A673 (cell line): ENCODE measurements around the gene VAV2. TPM values are rescaled to one million over a fixed set of nuclear protein-coding genes. Genes with fewer than 3 reads are reported as not detected.
A peak's percentile ranks its signal among the peaks of the same experiment; 100 is the strongest.

Experiments used
- BruUV-seq: library from RNA; stranded (reverse); fragments of 400-500 nt; replicated peaks from 2 replicates; lab custom pipeline; 2021; lab: Mats Ljungman, UMichigan
- CTCF ChIA-PET: fragments of 300-600 bp; sonication (Branson Sonifier 250); formaldehyde crosslinking; loops from one replicate; lab custom pipeline; 2022; ENCODE audit warnings: antibody characterized with exemption; lab: Charles Lee
- POLR2A ChIA-PET: fragments of 300-600 bp; sonication (Branson Sonifier 250); formaldehyde crosslinking; loops from one replicate; lab custom pipeline; 2022; ENCODE audit warnings: antibody characterized with exemption; ENCODE audit not compliant: low non-redundant PET; lab: Charles Lee
- DNase-seq: peaks from one replicate; pipeline ENCODE4 v3.0.0-alpha.2; 2015; ENCODE audit warnings: low spot score
- H3K27ac ChIP-seq: fragments of 200-600 bp; sonication (generic); 2 replicates; pipeline ENCODE4 v1.5.1; 2016; ENCODE audit warnings: mixed run types, low read depth, mild to moderate bottlenecking, mixed read lengths, antibody characterized with exemption, low read length; ENCODE audit not compliant: poor library complexity, severe bottlenecking
- H3K27me3 ChIP-seq: fragments of 200-600 bp; sonication (generic); replicated peaks from 2 replicates; pipeline ENCODE4 v1.6.1; 2017; ENCODE audit warnings: mixed run types, low read depth, mild to moderate bottlenecking, mixed read lengths, antibody characterized with exemption, low read length; ENCODE audit not compliant: insufficient read depth, poor library complexity
- H3K36me3 ChIP-seq: fragments of 200-600 bp; sonication (generic); 2 replicates; pipeline ENCODE4 v1.6.1; 2016; ENCODE audit warnings: mixed run types, mild to moderate bottlenecking, mixed read lengths, antibody characterized with exemption, low read length; ENCODE audit not compliant: insufficient read depth, poor library complexity, severe bottlenecking
- H3K4me1 ChIP-seq: fragments of 200-600 bp; sonication (generic); 2 replicates; pipeline ENCODE4 v1.6.1; 2017; ENCODE audit warnings: mixed run types, mild to moderate bottlenecking, mixed read lengths, antibody characterized with exemption, low read length; ENCODE audit not compliant: insufficient read depth, poor library complexity, severe bottlenecking
- H3K4me3 ChIP-seq: fragments of 200-600 bp; sonication (generic); 2 replicates; pipeline ENCODE4 v1.5.1; 2016; ENCODE audit warnings: low read depth, mixed run types, mild to moderate bottlenecking, mixed read lengths, low read length; ENCODE audit not compliant: poor library complexity, severe bottlenecking
- H3K9me3 ChIP-seq: fragments of 200-600 bp; sonication (generic); 2 replicates; pipeline ENCODE4 v1.6.1; 2016; ENCODE audit warnings: mixed run types, low read depth, mild to moderate bottlenecking, mixed read lengths, antibody characterized with exemption, low read length; ENCODE audit not compliant: poor library complexity, severe bottlenecking
- CTCF ChIP-seq: fragments of 300-800, 200-600 bp; sonication (generic); conservative IDR thresholded peaks from 2 replicates; pipeline ENCODE4 v1.5.1; 2017; ENCODE audit warnings: low read depth, mild to moderate bottlenecking, antibody characterized with exemption, low read length, moderate library complexity, mixed read lengths
- EZH2 ChIP-seq: fragments of 200-600 bp; sonication (generic); IDR thresholded peaks from 2 replicates; pipeline ENCODE4 v1.6.1; 2017; ENCODE audit warnings: borderline replicate concordance, low read depth, mild to moderate bottlenecking, mixed read lengths, antibody characterized with exemption, low read length; ENCODE audit not compliant: poor library complexity, severe bottlenecking
- intact Hi-C: fragments of 100-400 bp; cut with micrococcal nuclease; formaldehyde crosslinking; loops from one replicate; pipeline ENCODE4 v1.10.0; 2022; ENCODE audit not compliant: unreplicated experiment
- total RNA-seq: library from RNA; stranded (reverse); gene quantifications from 2 replicates; pipeline ENCODE4 v1.2.3, GENCODE V29; 2021

Gene VAV2
- total RNA-seq, 1 experiment from 2014 or later, result 16.4 TPM

GRCh38 chr9:133828338-133828997, 163.7 kb downstream of the VAV2 start:
- H3K9me3 ChIP-seq, result no peaks in the 10 kb centered on the region
- intact Hi-C loops, result no loop called here
- CTCF ChIA-PET, result no interaction called here
- H3K4me3 ChIP-seq, result no peak overlapping the region
- H3K4me1 ChIP-seq, result peaks cover 21% of the 10 kb centered on the region
- H3K27me3 ChIP-seq, result no peaks in the 10 kb centered on the region
- H3K36me3 ChIP-seq, result no peaks in the 10 kb centered on the region
- DNase-seq, result no peak
- POLR2A ChIA-PET, result interaction anchor here (0.6 kb wide), 1 partner anchor 67 kb away, joined by 7 read pairs; no protein-coding TSS in a partner anchor
- H3K27ac ChIP-seq, result no peak overlapping the region
- BruUV-seq, result no TSS peak
- no peak for TF ChIP-seq CTCF
- TF ChIP-seq EZH2, result no peak

GRCh38 chr9:133826289-133827085, 165.6 kb downstream of the VAV2 start:
- no peak overlapping the region for H3K4me3 ChIP-seq
- no peak for DNase-seq
- H3K27me3 ChIP-seq, result no peaks in the 10 kb centered on the region
- TF ChIP-seq CTCF (no peak), EZH2 (no peak)
- no peaks in the 10 kb centered on the region for H3K36me3 ChIP-seq
- CTCF ChIA-PET, result no interaction called here
- H3K9me3 ChIP-seq, result no peaks in the 10 kb centered on the region
- peak overlapping the region; percentile 49 for H3K27ac ChIP-seq
- intact Hi-C loops, result no loop called here
- peaks cover 21% of the 10 kb centered on the region for H3K4me1 ChIP-seq
- BruUV-seq, result no TSS peak
- POLR2A ChIA-PET, result no interaction called here

- peak; percentile 45 for DNase-seq
- POLR2A ChIA-PET, result no interaction called here
Measured at GRCh38 chr9:133825555-133826218, 166.4 kb downstream of the VAV2 start.

More at GRCh38 chr9:133825555-133826218, 166.4 kb downstream of the VAV2 start:
- BruUV-seq, result no TSS peak
- peaks cover 21% of the 10 kb centered on the region for H3K4me1 ChIP-seq
- TF ChIP-seq CTCF, result no peak
- no peak for TF ChIP-seq EZH2
- CTCF ChIA-PET, result no interaction called here
- no peaks in the 10 kb centered on the region for H3K27me3 ChIP-seq
- H3K27ac ChIP-seq, result peak overlapping the region; percentile 49
- no peak overlapping the region for H3K4me3 ChIP-seq
- no peaks in the 10 kb centered on the region for H3K36me3 ChIP-seq
- intact Hi-C loops, result no loop called here
- no peaks in the 10 kb centered on the region for H3K9me3 ChIP-seq
